GM13977 (cell line): ENCODE measurements around the gene CDC45.
A peak's percentile ranks its signal among the peaks of the same experiment; 100 is the strongest.

Experiments used
- DNase-seq: peaks from one replicate; pipeline ENCODE4 v3.0.0; 2012; ENCODE audit warnings: low spot score
- in situ Hi-C: fragments of 300-500 bp; cut with MboI; formaldehyde crosslinking; loops from one replicate; pipeline ENCODE4 v1.12.0; 2022; ENCODE audit warnings: low sequenced_read_pairs, low pct_unique_long_range_greater_than_20kb, mixed read lengths, inconsistent platforms; ENCODE audit not compliant: unreplicated experiment
- TF ChIP-seq, protein P1 (sequence below): IDR thresholded peaks from 2 replicates; pipeline ENCODE4 v1.5.1; 2012; ENCODE audit warnings: mild to moderate bottlenecking, control low read depth; ENCODE audit not compliant: insufficient read depth; ENCODE audit errors: extremely low read depth, missing control alignments

CDC45 gene, protein sequence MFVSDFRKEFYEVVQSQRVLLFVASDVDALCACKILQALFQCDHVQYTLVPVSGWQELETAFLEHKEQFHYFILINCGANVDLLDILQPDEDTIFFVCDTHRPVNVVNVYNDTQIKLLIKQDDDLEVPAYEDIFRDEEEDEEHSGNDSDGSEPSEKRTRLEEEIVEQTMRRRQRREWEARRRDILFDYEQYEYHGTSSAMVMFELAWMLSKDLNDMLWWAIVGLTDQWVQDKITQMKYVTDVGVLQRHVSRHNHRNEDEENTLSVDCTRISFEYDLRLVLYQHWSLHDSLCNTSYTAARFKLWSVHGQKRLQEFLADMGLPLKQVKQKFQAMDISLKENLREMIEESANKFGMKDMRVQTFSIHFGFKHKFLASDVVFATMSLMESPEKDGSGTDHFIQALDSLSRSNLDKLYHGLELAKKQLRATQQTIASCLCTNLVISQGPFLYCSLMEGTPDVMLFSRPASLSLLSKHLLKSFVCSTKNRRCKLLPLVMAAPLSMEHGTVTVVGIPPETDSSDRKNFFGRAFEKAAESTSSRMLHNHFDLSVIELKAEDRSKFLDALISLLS

DNA sequence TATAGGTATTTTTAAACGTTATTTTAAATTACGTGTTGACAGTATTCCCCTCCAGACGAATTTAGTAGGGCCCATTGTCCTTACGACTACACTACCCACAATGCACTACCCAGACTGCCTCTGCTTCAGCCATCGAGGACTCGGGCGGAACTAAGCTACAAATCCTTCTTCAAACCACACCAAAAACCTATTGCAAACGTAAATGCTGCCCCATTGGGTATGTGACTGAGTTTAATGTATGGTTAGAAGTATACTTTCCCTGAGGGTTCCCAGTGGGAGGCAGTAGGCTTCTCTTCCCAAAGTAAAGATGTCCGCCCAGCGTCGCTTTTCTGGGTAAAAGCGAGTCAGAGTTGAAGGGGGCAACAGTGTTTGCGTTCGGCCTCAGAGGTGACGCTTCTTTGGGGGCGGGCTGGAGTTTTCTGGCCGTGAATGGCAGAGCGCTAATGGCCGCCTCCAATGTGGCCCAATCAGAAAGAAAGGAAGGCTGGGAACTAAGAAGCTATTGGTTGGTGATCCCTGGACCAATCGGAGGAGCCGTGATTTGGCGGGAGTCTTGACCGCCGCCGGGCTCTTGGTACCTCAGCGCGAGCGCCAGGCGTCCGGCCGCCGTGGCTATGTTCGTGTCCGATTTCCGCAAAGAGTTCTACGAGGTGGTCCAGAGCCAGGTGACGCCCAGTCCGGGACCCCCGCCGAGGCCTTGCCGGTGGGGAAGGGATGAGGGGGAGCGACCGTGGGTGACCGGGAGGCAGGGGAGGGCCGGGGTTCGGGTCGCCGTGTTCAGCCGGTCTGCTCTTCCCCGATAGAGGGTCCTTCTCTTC is at the start of gene CDC45:
Gene CDC45, plus strand, starts transcription at position 566 of the 818 bp plus-strand sequence. Its CDS starts 49 bp downstream, at position 615.
- in situ Hi-C loops = no loop called here
- peak; percentile 97 for DNase-seq
- TF ChIP-seq, protein P1, sequence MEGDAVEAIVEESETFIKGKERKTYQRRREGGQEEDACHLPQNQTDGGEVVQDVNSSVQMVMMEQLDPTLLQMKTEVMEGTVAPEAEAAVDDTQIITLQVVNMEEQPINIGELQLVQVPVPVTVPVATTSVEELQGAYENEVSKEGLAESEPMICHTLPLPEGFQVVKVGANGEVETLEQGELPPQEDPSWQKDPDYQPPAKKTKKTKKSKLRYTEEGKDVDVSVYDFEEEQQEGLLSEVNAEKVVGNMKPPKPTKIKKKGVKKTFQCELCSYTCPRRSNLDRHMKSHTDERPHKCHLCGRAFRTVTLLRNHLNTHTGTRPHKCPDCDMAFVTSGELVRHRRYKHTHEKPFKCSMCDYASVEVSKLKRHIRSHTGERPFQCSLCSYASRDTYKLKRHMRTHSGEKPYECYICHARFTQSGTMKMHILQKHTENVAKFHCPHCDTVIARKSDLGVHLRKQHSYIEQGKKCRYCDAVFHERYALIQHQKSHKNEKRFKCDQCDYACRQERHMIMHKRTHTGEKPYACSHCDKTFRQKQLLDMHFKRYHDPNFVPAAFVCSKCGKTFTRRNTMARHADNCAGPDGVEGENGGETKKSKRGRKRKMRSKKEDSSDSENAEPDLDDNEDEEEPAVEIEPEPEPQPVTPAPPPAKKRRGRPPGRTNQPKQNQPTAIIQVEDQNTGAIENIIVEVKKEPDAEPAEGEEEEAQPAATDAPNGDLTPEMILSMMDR = no peak

DNA sequence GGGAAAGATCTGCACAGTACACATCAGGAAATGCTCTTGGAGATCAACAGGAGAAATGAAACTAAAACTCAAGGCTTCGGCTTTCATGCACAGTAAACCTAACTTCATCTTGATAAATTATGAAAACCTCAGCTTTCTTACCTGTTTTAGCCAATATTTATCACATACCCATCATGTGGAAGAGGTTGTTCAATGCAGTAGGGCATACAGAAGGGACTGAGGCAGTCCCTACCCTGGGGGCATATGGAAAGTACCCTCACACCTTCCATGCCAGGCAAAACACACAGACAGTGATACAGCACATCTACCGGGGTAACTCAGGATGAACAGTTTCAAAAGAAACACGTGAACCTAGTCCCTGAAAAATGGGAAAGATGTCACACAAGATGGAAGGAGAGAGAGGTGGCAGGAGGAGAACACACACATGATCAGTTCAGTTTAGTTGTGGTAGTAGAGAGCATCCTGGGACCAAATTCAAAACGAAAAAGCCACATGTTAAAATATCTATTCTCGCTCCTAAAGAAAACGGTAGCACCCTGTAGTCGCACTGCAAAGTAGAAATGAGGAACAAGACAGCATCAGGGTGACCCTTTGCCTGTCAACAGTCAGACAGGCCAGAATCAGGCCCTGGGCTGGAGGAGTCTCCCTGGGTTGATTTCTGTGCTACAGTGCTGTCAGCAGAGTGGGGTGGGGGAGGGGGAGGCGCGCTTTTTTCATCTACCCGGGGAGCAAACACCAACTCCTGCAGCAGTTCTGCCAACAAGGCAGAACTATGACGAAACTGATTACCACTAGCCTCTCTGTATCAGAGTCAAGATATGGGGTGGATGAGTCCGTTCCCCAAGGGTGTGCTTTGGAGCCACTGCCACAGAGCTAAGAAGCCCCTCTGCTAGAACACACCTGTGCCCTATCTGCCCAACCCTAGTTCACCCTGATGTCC is 49.5 kb upstream of the CDC45 start:
- in situ Hi-C loops = no loop called here
- peak; percentile 53 for DNase-seq
- TF ChIP-seq, protein P1 = no peak

DNA sequence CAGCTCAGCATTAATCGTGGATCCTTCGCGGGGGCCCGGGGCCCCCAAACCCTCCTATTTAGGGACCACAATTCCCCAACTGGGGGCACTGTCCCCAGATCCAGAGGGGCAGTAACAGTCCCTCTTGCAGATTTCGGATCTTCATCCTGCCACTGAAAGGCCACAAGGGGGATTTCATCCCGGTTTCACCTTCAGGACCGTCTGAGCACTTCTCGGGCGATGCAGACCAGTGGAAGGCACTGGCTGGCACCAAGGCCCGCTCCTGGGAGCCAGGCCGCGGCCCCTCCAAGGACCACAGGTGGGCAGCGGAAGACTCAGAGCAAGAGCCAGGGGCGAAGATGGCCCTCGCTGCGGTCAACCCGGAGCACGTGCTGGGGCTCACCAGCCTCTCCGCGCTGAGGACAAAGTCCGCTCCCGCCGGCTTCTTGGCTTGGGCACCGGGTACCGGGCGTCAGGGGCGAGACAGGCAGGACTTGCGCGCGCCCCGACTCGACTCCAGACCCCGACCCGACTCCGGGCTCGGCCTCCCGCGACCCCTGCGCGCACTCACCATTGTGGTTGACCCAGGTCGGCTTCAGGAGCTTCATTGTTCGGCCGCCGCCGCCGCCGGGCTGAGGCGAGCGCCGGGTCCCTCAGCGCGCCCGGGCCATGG is 48.7 kb upstream of the CDC45 start:
- in situ Hi-C loops = no loop called here
- DNase-seq = peak; percentile 45
- TF ChIP-seq, protein P1 = no peak

DNA sequence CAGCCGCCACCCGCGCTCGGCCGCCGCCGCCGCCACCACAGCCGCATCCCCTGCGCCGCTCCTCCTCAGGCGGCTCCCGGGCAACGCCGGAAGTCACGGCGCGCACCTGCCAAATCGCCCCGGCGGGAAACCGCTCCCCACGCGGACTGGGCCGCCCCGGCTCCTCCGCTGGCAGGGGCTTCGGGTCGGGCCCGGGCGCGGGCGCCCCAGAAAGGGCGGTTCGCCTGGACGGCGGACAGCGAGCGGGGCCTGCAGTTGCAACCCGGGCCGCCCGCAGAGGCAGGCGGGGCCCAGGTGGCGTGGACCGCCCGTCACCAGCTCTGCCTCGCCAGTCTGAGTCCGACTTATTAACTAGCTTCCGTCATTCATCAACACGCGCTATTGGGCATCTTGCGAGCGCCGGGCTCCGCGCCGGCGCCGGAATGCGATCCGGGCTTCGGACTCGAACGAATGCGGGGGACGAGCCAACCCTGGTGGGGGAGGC is 48.0 kb upstream of the CDC45 start, which contains the start of gene HIRA:
Gene HIRA, minus strand, starts transcription at position 85 of the 484 bp plus-strand sequence. CDS start 257 bp downstream, outside the sequence.
- in situ Hi-C loops = no loop called here
- TF ChIP-seq, protein P1 = no peak
- DNase-seq = peak; percentile 87

DNA sequence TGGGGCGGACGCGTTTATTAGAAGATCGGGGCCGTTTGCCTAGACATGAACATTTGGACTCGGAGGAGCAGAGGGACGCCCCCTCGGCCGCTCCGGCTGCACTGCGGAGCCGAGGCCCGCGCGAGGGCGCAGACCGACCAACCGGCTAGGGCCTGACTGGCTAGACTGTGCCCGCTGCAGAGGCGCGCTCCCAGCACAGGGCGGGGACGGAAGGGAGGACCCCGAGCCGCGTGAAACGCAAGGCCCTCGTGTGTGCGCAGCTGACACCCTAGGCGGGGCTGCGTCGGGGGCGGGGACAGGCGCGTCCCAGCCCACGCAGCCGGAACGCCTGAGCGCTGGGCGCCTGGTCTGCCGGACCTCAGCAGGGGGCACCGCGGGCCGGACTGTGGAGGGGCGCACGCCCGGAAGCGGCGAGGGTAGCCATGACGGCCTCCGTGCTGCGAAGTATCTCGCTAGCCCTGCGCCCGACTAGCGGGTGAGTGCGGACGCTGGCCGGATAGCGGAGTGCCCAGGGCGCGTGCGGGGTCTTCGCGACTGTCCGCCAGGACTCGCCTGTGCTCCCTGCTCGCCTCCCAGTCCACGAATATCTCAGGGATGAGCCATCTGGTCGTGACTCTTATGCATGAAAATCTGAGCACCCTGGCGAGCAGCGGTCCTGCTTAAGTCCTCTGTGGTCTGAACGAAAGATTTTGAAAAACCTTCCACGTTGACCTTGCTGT is 47.4 kb upstream of the CDC45 start, which contains the start of gene MRPL40:
Gene MRPL40, plus strand, starts transcription at position 413 of the 719 bp plus-strand sequence. Its CDS starts 10 bp downstream, at position 423.
- in situ Hi-C loops = no loop called here
- peak; percentile 97 for DNase-seq

More for the DNA sequence above, 47.4 kb upstream of the CDC45 start, which contains the start of gene MRPL40:
- TF ChIP-seq, protein P1 = no peak
